Renal cortex interstitium (tissue), 11 donors: ENCODE measurements around the gene TMEM41A. TPM values are rescaled to one million over a fixed set of nuclear protein-coding genes. Genes with fewer than 3 reads are reported as not detected.
"Not testable (repeated sequence)": the region's sequence is repeated elsewhere in the genome, so short reads cannot be mapped to it uniquely, and the experiment has no call there.

Experiments
- DNase-seq, 11 donors: peaks; one replicate each; pipeline ENCODE4 v3.0.0-alpha.2; 2013; ENCODE audit warnings: low read depth in 9 of 11, low spot score in 4 of 11; ENCODE audit errors: extremely low read depth in 1 of 11
- polyA plus RNA-seq, 3 donors: library from polyadenylated mRNA; unstranded; fragments of 120-200 nt; gene quantifications; one replicate each; pipeline ENCODE4 v1.2.1, GENCODE V29; 2013; ENCODE audit not compliant: insufficient read length in 3 of 3

The TMEM41A gene
- polyA plus RNA-seq, 3 donors: 27.9 to 31.5 (median 30.6) TPM

- no peak for DNase-seq
These were observed 9.0 kb upstream of the TMEM41A start for GRCh38 chr3:185507883-185508282.

- DNase-seq: no peak
These were observed 5.8 kb upstream of the TMEM41A start for GRCh38 chr3:185504636-185505035.

- no peak for DNase-seq
These were observed 4.7 kb upstream of the TMEM41A start for GRCh38 chr3:185503521-185503920.

GRCh38 chr3:185502987-185503386 lies 4.2 kb upstream of the TMEM41A start:
- DNase-seq: no peak

- no peak for DNase-seq
These were observed 8.6 kb downstream of the TMEM41A start for GRCh38 chr3:185490241-185490640.

- DNase-seq: no peak
These were observed 9.4 kb downstream of the TMEM41A start for GRCh38 chr3:185489462-185489861.

- DNase-seq: no peak
These were observed 10.4 kb downstream of the TMEM41A start for GRCh38 chr3:185488465-185488864.

- no peak for DNase-seq
These were observed 12.4 kb downstream of the TMEM41A start for GRCh38 chr3:185486394-185486793.

- DNase-seq: no peak
These were observed 14.5 kb downstream of the TMEM41A start for GRCh38 chr3:185484296-185484695.

GRCh38 chr3:185479373-185479945 lies 19.4 kb downstream of the TMEM41A start:
- no peak for DNase-seq

- no peak for DNase-seq
These were observed 21.5 kb downstream of the TMEM41A start for GRCh38 chr3:185477316-185477715.

- not testable (repeated sequence) for DNase-seq
These were observed 23.9 kb downstream of the TMEM41A start for GRCh38 chr3:185474922-185475321.

GRCh38 chr3:185473290-185473815 lies 25.5 kb downstream of the TMEM41A start:
- DNase-seq: no peak

- no peak for DNase-seq
These were observed 28.5 kb downstream of the TMEM41A start for GRCh38 chr3:185470323-185470722.

GRCh38 chr3:185469542-185469941 lies 29.3 kb downstream of the TMEM41A start:
- DNase-seq: no peak

- not testable (repeated sequence) for DNase-seq
These were observed 32.7 kb downstream of the TMEM41A start for GRCh38 chr3:185466123-185466522.

- no peak for DNase-seq
These were observed 33.4 kb downstream of the TMEM41A start for GRCh38 chr3:185465471-185465870.

GRCh38 chr3:185460719-185461350 lies 38.0 kb downstream of the TMEM41A start:
- DNase-seq: no peak

- no peak for DNase-seq
These were observed 38.5 kb downstream of the TMEM41A start for GRCh38 chr3:185460309-185460708.

GRCh38 chr3:185457376-185457775 lies 41.5 kb downstream of the TMEM41A start:
- no peak for DNase-seq

- DNase-seq: not testable (repeated sequence)
These were observed 47.4 kb downstream of the TMEM41A start for GRCh38 chr3:185451432-185451831.
